GM21515 (cell line): ENCODE results near the gene IL27RA.
A peak's percentile ranks its signal among the peaks of the same experiment; 100 is the strongest.
"Not testable (repeated sequence)": the region's sequence is repeated elsewhere in the genome, so short reads cannot be mapped to it uniquely, and the experiment has no call there.

Experiments used
- ATAC-seq: cut with Tn5 transposase; IDR thresholded peaks from one replicate; pipeline ENCODE4 v1.9.1; 2021; ENCODE audit not compliant: unreplicated experiment

Gene IL27RA

GRCh38 chr19:13998426-13998825 is 33.1 kb upstream of the IL27RA start:
- no peak for ATAC-seq

- no peak for ATAC-seq
These were observed 32.5 kb upstream of the IL27RA start for GRCh38 chr19:13999085-13999484.

DNA sequence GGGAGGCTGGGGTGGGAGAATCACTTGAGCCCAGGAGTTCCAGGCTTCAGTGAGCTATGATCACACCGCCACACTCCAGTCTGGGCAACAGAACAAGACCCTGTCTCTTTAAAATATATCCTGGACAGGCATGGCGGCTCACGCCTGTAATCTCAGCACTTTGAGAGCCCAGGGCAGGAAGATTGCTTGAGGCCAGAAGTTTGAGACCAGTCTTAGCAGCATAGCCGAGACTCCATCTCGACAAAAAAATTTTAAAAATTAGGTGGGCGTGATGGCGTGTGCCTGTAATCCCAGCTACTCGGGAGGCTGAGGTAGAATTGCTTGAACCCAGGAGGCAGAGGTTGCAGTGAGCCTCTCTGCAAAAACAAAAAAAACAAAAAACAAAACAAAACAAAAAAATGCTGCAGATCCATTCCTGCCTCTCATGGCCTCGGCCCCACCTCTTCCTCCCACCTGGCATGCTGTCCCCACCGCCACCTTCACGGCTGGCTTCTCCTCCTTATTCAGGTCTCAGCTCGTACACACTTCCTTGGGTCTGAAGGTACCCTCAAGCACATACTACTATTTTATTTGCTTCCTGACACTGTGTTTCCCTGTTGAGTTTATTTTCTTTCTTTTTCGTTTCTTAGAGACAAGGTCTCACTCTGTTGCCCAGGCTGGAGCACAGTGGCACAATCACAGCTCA is 30.7 kb upstream of the IL27RA start:
- no peak for ATAC-seq

- no peak for ATAC-seq
These were observed 28.9 kb upstream of the IL27RA start for GRCh38 chr19:14002571-14003250.

GRCh38 chr19:14003251-14004055 is 28.1 kb upstream of the IL27RA start:
- ATAC-seq, result no peak

DNA sequence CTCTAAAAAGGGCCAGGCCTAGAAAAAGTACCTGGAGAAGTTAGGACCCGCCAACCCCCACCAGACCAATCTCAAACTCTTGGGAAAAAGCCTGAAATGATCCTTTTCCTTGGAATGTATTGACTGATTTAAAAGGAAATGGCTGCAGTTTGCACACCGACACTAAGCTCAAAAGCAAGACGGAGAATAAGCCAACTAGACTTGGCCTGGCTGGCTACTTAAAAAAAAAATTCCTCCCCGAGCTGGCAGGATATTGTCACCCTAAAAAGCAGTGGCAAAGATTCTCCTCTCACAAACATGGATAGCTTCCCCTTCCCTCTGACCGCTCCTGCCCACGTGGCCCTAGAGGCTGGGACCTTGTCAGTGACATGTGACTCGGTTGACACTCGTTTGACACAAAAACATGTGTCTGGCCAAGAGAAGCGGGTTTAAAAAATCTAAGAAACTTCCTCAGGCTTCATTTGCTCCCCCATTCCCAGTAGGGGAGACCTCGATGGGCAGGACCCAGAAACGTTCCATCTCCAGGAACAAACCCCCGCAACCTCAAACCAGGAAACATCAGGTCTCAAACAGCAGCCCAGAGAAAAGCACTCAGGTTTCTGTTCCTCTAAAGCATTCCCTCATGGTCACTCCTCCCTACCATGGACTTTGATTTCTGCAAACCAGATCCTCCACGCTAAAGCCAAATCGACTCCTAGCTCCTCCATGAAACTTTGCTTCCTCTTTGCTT is 26.8 kb upstream of the IL27RA start:
- ATAC-seq, result no peak

GRCh38 chr19:14005349-14006084 is 26.0 kb upstream of the IL27RA start:
- peak; percentile 34 for ATAC-seq

DNA sequence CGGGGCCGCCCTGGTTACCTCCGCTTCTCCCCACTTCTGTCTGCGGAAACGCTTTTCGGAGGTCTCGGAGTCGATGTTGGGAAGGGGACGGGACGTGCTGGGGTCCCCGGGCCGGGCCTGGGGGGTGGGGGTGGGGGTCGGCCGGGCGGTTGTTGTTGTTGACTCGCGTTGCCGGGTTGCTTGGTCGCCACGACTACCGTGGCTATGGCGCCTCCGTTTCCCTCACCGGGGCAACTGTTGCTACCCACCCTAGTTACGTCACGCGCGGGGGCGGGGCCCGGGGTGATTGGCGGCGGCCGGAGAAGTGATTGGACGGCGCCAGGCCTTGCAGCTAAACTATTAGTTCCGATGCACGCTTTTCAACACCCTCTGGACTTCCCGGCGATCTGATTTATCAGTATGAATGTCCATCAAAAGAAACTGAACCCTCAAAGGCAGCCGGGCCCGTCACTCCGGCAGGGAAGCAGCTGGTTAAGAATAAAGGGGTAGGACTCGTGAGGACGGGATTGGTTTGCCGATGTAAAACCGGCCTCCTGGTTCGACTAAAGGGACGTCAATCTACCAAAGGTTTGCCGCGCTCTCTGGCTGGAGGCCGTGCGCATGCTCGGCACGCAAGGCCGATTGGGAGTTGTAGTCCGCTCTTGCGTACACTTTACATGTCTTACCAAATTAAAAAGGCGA is 25.3 kb upstream of the IL27RA start, which contains the start of gene RFX1:
Gene RFX1, minus strand, starts transcription at position 236 of the 681 bp plus-strand sequence. CDS start 12,477 bp downstream, outside the sequence.
- peak; percentile 69 for ATAC-seq

DNA sequence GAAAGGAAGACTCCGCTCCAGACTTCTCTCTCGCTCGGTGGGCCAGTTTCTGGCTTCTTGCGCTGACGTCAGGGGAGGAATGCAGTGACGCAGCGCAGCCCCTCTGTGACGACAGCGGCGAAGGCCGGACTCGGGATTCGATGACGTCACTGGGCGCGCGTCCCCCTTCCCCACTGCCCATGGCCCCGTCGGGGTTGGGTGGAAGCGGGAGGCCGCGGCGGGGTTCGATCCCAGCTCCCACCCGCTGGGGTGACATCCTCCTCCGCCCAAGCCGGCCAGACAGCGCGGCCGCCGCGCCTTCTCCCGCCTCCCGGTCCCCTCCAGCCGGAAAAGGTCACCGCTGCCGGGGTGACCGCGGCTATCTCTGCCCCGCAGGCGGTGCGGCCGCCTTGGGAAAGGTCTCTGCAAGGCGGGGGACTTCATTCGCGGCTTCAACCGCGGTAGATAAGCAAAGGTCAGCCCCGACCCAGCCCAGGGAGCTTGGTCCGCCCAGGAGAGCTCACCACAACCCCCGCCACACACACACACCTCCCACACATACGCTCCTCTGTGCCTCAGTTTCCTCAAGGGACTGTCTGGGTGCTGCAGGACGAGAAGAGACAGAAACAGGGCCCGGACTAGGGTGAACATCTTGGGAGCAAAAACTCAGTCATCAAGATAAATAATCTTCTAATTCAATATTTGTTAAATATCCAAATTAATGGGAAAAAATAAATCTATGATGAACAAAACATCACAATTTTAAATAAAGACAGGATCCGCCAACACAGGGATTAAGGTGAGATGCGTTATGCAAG is 24.6 kb upstream of the IL27RA start:
- no peak for ATAC-seq

- ATAC-seq, result no peak
These were observed 19.1 kb upstream of the IL27RA start for GRCh38 chr19:14012378-14012915.

GRCh38 chr19:14015524-14016035 is 16.0 kb upstream of the IL27RA start:
- peak; percentile 84 for ATAC-seq

GRCh38 chr19:14019100-14019499 is 12.5 kb upstream of the IL27RA start:
- no peak for ATAC-seq

DNA sequence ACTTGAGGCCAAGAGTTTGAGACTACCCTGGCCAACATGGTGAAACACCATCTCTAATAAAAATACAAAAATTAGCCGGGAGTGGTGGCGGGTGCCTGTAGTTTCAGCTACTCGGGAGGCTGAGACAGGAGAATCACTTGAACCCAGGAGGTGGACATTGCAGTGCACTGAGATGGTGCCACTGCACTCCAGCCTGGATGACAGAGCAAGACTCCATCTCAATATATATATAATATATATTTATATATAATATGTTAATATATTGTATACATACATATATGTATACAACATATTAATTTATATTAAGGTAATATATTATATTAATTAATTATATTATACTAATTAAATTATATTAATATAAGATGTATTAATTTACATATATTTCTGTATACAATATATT is 11.8 kb upstream of the IL27RA start:
- not testable (repeated sequence) for ATAC-seq

DNA sequence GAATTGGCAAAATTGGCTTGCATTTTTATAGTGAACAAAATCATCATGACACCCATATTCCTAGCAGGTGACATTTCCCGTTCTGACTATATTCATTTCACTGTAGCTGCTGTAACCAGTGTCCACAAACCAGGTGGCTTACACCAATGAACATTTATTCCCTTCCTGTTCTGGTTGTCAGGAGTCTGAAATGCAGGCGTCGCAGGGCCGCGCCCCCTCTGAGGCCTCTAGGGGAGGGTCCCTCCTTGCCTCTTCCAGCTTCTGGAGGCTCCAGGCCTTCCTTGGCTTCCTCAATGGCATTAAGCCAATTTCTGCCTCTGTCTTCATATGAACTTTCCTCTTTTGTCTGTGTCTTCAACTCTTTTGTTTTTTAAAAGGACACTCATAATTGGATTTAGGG is 10.1 kb upstream of the IL27RA start:
- ATAC-seq, result no peak

- ATAC-seq, result no peak
These were observed 9.1 kb upstream of the IL27RA start for GRCh38 chr19:14022469-14022868.

GRCh38 chr19:14023404-14024235 is 7.9 kb upstream of the IL27RA start:
- ATAC-seq, result no peak

GRCh38 chr19:14026652-14027192 is 4.8 kb upstream of the IL27RA start:
- ATAC-seq, result not testable (repeated sequence)
